CD4-positive, alpha-beta T cell (primary cell): ENCODE results near the gene BAX. TPM values are rescaled to one million over a fixed set of nuclear protein-coding genes. Genes with fewer than 3 reads are reported as not detected.
A peak's percentile ranks its signal among the peaks of the same experiment; 100 is the strongest.

ENCODE experiments used
- ATAC-seq: fragments of 200-7000 bp; cut with Tn5 transposase; one replicate; pipeline ENCODE4 v1.10.0; 2022; ENCODE audit warnings: mild to moderate bottlenecking; ENCODE audit not compliant: poor library complexity
- CTCF ChIA-PET: fragments of 350-600 bp; sonication (Branson Sonifier 250); formaldehyde crosslinking; loops from one replicate; lab custom pipeline; 2021; ENCODE audit warnings: antibody characterized with exemption, inconsistent platforms; lab: Charles Lee
- POLR2A ChIA-PET: fragments of 350-600 bp; sonication (Branson Sonifier 250); formaldehyde crosslinking; loops from one replicate; lab custom pipeline; 2021; ENCODE audit warnings: antibody characterized with exemption, inconsistent platforms; lab: Charles Lee
- DNase-seq, 14 experiments: peaks; one replicate each; pipeline ENCODE4 v3.0.0-alpha.2; 2013 to 2020; ENCODE audit warnings: mixed read lengths in 2 of 14
- H3K27ac ChIP-seq, 2 donors: one replicate each; pipeline versions ENCODE4 v1.5.1 to v1.7.0; 2013; ENCODE audit warnings: low read length in 2 of 2, low read depth in 1 of 2, mild to moderate bottlenecking in 1 of 2
- H3K27me3 ChIP-seq, 2 experiments: 1 replicate in 1 of 2; 2 replicates in 1 of 2; pipeline versions ENCODE4 v1.6.1 to v1.7.0; 2013; ENCODE audit warnings: low read length in 2 of 2, control low read depth in 1 of 2, mild to moderate bottlenecking in 1 of 2, moderate library complexity in 1 of 2; ENCODE audit not compliant: insufficient read depth in 2 of 2, control insufficient read depth in 1 of 2
- H3K36me3 ChIP-seq: one replicate; pipeline ENCODE4 v1.6.1; 2013; ENCODE audit warnings: low read length, control low read depth; ENCODE audit not compliant: insufficient read depth
- H3K4me1 ChIP-seq: one replicate; pipeline ENCODE4 v1.6.1; 2013; ENCODE audit warnings: low read length, control low read depth; ENCODE audit not compliant: insufficient read depth
- H3K4me3 ChIP-seq: one replicate; pipeline ENCODE4 v1.5.1; 2013; ENCODE audit warnings: mild to moderate bottlenecking, low read length, moderate library complexity
- H3K9me3 ChIP-seq, 2 experiments: 1 replicate in 1 of 2; 2 replicates in 1 of 2; pipeline versions ENCODE4 v1.6.1 to v1.7.0; 2013; ENCODE audit warnings: low read length in 2 of 2, mild to moderate bottlenecking in 2 of 2, control low read depth in 1 of 2, moderate library complexity in 1 of 2; ENCODE audit not compliant: control insufficient read depth in 1 of 2, insufficient read depth in 1 of 2
- H3K27ac Mint-ChIP-seq: one replicate; pipeline ENCODE4 v1.8.0; 2020; ENCODE audit warnings: mixed read lengths
- H3K27me3 Mint-ChIP-seq: one replicate; pipeline ENCODE4 v1.8.0; 2021; ENCODE audit warnings: mixed read lengths
- H3K36me3 Mint-ChIP-seq: one replicate; pipeline ENCODE4 v1.8.0; 2021; ENCODE audit warnings: low read depth, mixed read lengths
- H3K4me1 Mint-ChIP-seq: one replicate; pipeline ENCODE4 v1.8.0; 2021; ENCODE audit warnings: low read depth, mixed read lengths
- H3K4me3 Mint-ChIP-seq: one replicate; pipeline ENCODE4 v1.8.0; 2020; ENCODE audit warnings: mild to moderate bottlenecking, mixed read lengths
- H3K9me3 Mint-ChIP-seq: one replicate; pipeline ENCODE4 v1.8.0; 2020; ENCODE audit warnings: mixed read lengths
- CTCF ChIP-seq: fragments of 200-600 bp; IDR thresholded peaks from one replicate; pipeline ENCODE4 v1.8.0; 2022; ENCODE audit warnings: antibody characterized with exemption, mild to moderate bottlenecking
- intact Hi-C, 2 experiments: fragments of 100-400 bp; cut with DNase I in 1 of 2; cut with micrococcal nuclease in 1 of 2; formaldehyde crosslinking; loops; one replicate each; pipeline versions ENCODE4 v1.15.1 to v1.9.0; 2023 to 2025; cut with DNase I, micrococcal nuclease
- total RNA-seq, 174 experiments: library from RNA in 2 of 174; stranded (reverse) in 2 of 174; gene quantifications; one replicate each; pipeline ENCODE4 v1.2.3 and lab custom pipeline; 2021 to 2026

BAX gene
- total RNA-seq, 2 experiments from 2014 or later = 52.9 to 60.4 TPM

GRCh38 chr19:48961673-48962028, 7.0 kb downstream of the BAX start:
- no peak for DNase-seq
- Histone ChIP-seq H3K27ac (peak overlapping the region; percentile 55 to 58), H3K4me1 (peaks cover 58% of the 10 kb centered on the region), H3K9me3 (peaks cover 0 to 3% of the 10 kb centered on the region in 2 experiments), H3K4me3 (no peak overlapping the region), H3K27me3 (peaks cover 0 to 2% of the 10 kb centered on the region in 2 experiments), H3K36me3 (peaks cover 7% of the 10 kb centered on the region)
- Mint-ChIP-seq H3K9me3 (no peaks in the 10 kb centered on the region), H3K4me3 (peak overlapping the region; percentile 59), H3K27ac (peak overlapping the region; percentile 97), H3K4me1 (peaks cover 58% of the 10 kb centered on the region), H3K27me3 (no peaks in the 10 kb centered on the region), H3K36me3 (peaks cover 29% of the 10 kb centered on the region)
- POLR2A ChIA-PET = interaction anchor here (0.7 to 1.5 kb wide), 4 partner anchors 8 to 598 kb away, joined by 3 to 5 read pairs (median 4); partner anchors contain the start of genes PPP1R15A and TMEM143
- no peak for TF ChIP-seq CTCF
- CTCF ChIA-PET = interaction anchor here (1.0 to 1.1 kb wide), 2 partner anchors 9 to 32 kb away, joined by 3 to 5 read pairs; partner anchors contain the start of genes GYS1 and RUVBL2
- intact Hi-C loops = no loop called here
- no peak for ATAC-seq

- Histone ChIP-seq H3K36me3 (peaks cover 11% of the 10 kb centered on the region), H3K4me3 (no peak overlapping the region), H3K9me3 (peaks cover 0 to 3% of the 10 kb centered on the region in 2 experiments), H3K4me1 (peaks cover 63% of the 10 kb centered on the region), H3K27ac (peak overlapping the region; percentile 55 to 58), H3K27me3 (peaks cover 0 to 2% of the 10 kb centered on the region in 2 experiments)
- DNase-seq (peak in 8 of 14 experiments; percentile 20 to 73 (median 40)), ATAC-seq (no peak)
- intact Hi-C loops = no loop called here
- ChIA-PET CTCF (interaction anchor here (1.0 to 1.1 kb wide), 2 partner anchors 8 to 31 kb away, joined by 3 to 5 read pairs; partner anchors contain the start of genes GYS1 and RUVBL2), POLR2A (interaction anchor here (0.7 to 1.5 kb wide), 6 partner anchors 9 to 599 kb away, joined by 3 to 5 read pairs (median 4); partner anchors contain the start of genes DHDH, PPP1R15A, RUVBL2 and TMEM143)
- H3K9me3 Mint-ChIP-seq = no peaks in the 10 kb centered on the region
- TF ChIP-seq CTCF = no peak
- no peaks in the 10 kb centered on the region for H3K27me3 Mint-ChIP-seq
- peak overlapping the region; percentile 59 for H3K4me3 Mint-ChIP-seq
- H3K27ac Mint-ChIP-seq = peak overlapping the region; percentile 97
- peaks cover 30% of the 10 kb centered on the region for H3K36me3 Mint-ChIP-seq
- H3K4me1 Mint-ChIP-seq = peaks cover 54% of the 10 kb centered on the region
Observed at GRCh38 chr19:48962029-48962848, 7.6 kb downstream of the BAX start.

GRCh38 chr19:48962849-48963165, 8.1 kb downstream of the BAX start:
- no peak overlapping the region for H3K4me3 ChIP-seq
- no peaks in the 10 kb centered on the region for H3K9me3 Mint-ChIP-seq
- H3K4me1 Mint-ChIP-seq = peaks cover 51% of the 10 kb centered on the region

More at GRCh38 chr19:48962849-48963165, 8.1 kb downstream of the BAX start:
- ATAC-seq (no peak), DNase-seq (no peak)
- peaks cover 17% of the 10 kb centered on the region for H3K36me3 ChIP-seq
- no peaks in the 10 kb centered on the region for H3K27me3 Mint-ChIP-seq
- H3K36me3 Mint-ChIP-seq = peaks cover 31% of the 10 kb centered on the region
- H3K4me3 Mint-ChIP-seq = no peak overlapping the region
- H3K9me3 ChIP-seq = peaks cover 0 to 3% of the 10 kb centered on the region in 2 experiments
- intact Hi-C loops = no loop called here
- H3K27ac Mint-ChIP-seq = peak overlapping the region; percentile 97
- H3K27me3 ChIP-seq = peaks cover 0 to 2% of the 10 kb centered on the region in 2 experiments
- ChIA-PET CTCF (no interaction called here), POLR2A (interaction anchor here (0.7 to 1.5 kb wide), 4 partner anchors 10 to 91 kb away, joined by 3 to 5 read pairs (median 3); partner anchors contain the start of genes DHDH, PPP1R15A and RUVBL2)
- peaks cover 63% of the 10 kb centered on the region for H3K4me1 ChIP-seq
- TF ChIP-seq CTCF = no peak
- peak overlapping the region; percentile 55 to 58 for H3K27ac ChIP-seq
